NCI-H187 (cell line): Measurements from ENCODE around the gene HARS2.
A peak's percentile ranks its signal among the peaks of the same experiment; 100 is the strongest.
"Not testable (repeated sequence)": the region's sequence is repeated elsewhere in the genome, so short reads cannot be mapped to it uniquely, and the experiment has no call there.

Experiments
- DNase-seq, 2 experiments: peaks; one replicate each; lab custom pipeline; 2025; lab: John Stamatoyannopoulos, UW

Gene HARS2

GRCh38 chr5:140700177-140701144 is 9.2 kb downstream of the HARS2 start, which contains the start of gene ZMAT2:
Gene ZMAT2 (plus strand): TSS chr5:140700447. CDS start chr5:140700461, 14 bp downstream.
- peak; percentile 88 to 92 for DNase-seq

GRCh38 chr5:140707812-140708211 is 16.6 kb downstream of the HARS2 start:
- DNase-seq, result no peak

GRCh38 chr5:140708787-140709186 is 17.5 kb downstream of the HARS2 start:
- DNase-seq, result not testable (repeated sequence)

- DNase-seq, result no peak
Observed at GRCh38 chr5:140710899-140711552, 19.8 kb downstream of the HARS2 start.

GRCh38 chr5:140711794-140712193 is 20.5 kb downstream of the HARS2 start:
- DNase-seq, result no peak

GRCh38 chr5:140713562-140714094 is 22.4 kb downstream of the HARS2 start:
- DNase-seq, result no peak

- DNase-seq, result not testable (repeated sequence)
Observed at GRCh38 chr5:140716238-140716637, 25.0 kb downstream of the HARS2 start.

GRCh38 chr5:140718266-140718592 is 27.0 kb downstream of the HARS2 start:
- DNase-seq, result no peak

- DNase-seq, result not testable (repeated sequence)
Observed at GRCh38 chr5:140720738-140721137, 29.5 kb downstream of the HARS2 start.

- not testable (repeated sequence) for DNase-seq
Observed at GRCh38 chr5:140721395-140721794, 30.1 kb downstream of the HARS2 start.

GRCh38 chr5:140725799-140726471 is 34.7 kb downstream of the HARS2 start:
- DNase-seq, result no peak

- DNase-seq, result no peak
Observed at GRCh38 chr5:140733098-140733497, 41.8 kb downstream of the HARS2 start.

- DNase-seq, result no peak
Observed at GRCh38 chr5:140734354-140734753, 43.1 kb downstream of the HARS2 start.

GRCh38 chr5:140737486-140737885 is 46.2 kb downstream of the HARS2 start:
- DNase-seq, result no peak

- DNase-seq, result no peak
Observed at GRCh38 chr5:140741967-140742366, 50.7 kb downstream of the HARS2 start.
